NCI-H1417 treated with DMSO at 0.1 percent for 48 hours (cell line): ENCODE measurements around the gene PAX3.

Experiments used
- DNase-seq: peaks from one replicate; lab custom pipeline; 2025; lab: John Stamatoyannopoulos, UW

The PAX3 gene

DNA sequence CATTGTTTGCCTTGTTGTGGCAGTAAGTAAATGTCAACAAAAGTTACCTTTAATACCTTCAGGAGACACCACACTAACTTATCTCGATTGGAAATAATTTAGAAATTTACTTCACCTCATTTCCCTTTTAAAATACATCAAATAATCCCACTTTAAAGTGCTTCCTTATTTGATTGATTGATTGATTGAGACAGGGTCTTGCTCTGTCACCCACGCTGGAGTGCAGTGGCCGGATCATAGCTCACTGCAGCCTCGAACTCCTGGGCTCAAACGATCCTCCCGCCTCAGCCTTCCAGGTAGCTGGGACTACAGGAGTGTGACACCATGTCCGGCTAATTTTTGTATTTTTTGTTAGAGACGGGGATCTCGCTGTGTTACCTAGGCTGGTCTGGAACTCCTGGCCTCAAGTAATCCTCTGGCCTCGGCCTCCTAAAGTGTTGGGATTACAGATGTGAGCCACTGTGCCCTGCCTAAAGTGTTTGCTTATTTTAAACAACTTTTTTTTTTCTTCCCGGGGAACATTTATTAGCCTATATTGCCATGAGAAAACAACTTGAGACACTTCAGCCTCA is 12.0 kb upstream of the PAX3 start:
- DNase-seq: no peak

DNA sequence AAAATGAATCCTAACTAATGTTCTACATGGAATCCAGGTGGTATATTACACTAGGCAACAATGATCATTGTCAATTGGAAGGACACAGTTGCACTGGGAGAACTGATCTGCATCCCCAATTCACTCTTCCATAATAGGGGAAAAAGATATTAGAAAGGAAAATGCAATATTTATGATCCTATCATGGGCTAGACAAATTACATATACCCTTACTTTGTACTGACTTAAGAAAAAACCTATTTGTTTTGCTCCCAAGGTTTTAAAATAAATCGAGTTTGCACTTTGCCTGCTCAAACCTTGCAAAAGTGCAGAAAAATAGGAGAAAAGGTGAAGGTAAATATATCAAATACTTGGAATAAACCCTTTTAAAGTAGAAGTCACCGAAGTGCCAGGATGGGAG is 11.0 kb upstream of the PAX3 start:
- no peak for DNase-seq

GRCh38 chr2:222309361-222309760 is 10.6 kb upstream of the PAX3 start:
- no peak for DNase-seq

- no peak for DNase-seq
These were observed 9.4 kb upstream of the PAX3 start for GRCh38 chr2:222307978-222308730.

DNA sequence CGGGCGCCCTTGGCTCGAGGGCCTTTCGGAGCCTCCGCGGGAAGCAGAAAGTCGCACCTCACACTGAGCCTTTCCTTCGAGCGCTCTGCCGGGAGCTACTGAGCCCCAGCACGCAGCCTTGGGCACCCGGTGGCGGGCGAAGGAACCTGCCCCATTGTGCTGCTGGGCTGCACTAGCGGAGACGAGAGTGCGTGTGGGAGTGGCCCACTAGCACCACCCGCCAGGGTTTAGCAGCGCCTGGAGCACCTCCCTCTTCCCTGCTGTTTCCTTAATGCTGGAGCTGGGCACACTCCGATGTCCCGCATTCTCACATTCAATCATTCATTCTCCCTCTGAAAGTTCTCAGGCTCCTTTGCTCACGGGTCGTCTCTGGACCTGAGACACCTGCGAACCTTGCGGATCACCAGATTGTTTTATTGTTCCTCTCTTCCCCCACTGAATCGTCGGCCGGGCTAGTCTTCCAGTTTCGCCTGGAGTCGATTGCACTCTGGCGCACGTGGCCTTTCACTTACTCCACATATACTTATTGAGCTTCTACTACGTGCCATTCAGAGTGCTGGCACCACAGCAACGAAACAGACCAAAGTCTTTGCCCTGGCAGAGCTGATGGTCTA is 8.5 kb upstream of the PAX3 start:
- DNase-seq: no peak

DNA sequence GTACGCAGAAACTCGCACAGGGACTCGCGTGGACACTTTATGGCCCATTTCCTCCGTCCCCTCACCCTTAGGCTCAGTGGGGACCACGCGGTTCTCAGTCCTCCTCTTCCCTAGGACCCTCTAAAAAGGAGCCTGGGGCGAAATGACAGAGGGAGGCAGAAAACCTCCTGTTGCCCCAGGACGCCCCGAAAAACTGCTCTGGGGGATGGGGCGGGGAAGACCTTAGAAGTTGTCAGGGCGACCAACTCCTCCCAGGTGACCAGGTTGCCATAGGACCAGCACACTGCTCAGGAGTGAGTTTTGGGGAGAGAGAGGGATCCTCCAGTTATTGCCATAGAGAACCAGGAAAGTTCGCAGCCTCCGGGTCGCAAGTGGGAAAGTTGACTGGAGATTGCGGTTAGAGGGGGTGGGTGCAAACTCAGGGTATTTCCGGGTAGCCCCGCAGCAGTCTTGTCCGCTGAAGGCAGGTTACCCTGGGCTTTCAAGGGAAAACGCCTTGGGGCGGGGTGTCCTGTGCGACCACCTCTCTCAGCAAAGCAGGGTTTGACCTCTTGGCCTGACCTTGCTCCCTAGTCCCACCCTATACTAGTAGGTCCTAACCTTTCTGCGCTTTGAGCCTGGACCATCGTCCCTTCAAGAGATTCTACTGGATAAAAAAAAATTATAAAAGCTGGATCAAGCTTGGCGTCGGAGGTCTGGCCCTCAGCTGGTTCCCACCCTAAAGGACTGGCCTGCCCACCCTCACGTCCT is 7.8 kb upstream of the PAX3 start:
- no peak for DNase-seq

GRCh38 chr2:222305516-222306392 is 7.0 kb upstream of the PAX3 start:
- no peak for DNase-seq

DNA sequence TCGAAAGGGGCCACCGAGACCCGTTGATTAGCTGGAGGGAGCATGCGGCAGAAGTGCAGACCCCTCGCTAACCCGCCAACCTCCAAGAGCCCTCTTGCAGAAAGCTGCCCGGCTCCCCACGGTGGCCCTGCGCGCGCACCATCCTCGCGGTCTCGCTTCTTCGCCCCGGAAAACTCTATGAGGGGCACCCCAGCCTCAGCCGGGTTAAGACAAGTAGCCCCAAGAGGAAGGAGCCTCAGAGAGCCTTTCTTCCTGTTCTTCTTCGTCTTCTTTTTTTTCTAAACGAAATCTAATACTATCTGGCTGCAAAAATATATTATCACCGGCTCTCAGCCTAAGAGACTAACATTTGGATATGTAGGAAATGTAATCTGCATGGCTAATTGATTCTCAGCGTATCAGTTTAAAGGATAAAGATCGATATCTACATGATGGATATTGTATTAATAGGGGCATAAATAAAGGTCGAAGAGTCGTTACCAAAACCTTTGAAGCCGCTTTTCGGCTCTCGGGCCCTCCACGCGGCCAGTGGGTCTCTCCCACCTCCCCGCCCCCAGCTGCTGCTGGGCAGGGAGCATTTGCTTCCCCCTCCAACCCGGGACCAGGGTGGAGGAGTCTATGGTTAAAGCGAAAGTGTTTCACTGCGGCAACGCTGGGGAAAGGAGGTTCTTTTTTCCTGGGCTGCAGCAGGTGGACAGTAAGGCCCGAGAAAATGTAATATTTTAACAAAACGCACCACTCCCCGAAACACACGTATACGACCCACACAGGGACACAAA is 6.1 kb upstream of the PAX3 start:
- no peak for DNase-seq

- no peak for DNase-seq
These were observed 5.3 kb upstream of the PAX3 start for GRCh38 chr2:222303828-222304736.

GRCh38 chr2:222303045-222303827 is 4.4 kb upstream of the PAX3 start:
- no peak for DNase-seq

- no peak for DNase-seq
These were observed 3.6 kb upstream of the PAX3 start for GRCh38 chr2:222302178-222303018.

DNA sequence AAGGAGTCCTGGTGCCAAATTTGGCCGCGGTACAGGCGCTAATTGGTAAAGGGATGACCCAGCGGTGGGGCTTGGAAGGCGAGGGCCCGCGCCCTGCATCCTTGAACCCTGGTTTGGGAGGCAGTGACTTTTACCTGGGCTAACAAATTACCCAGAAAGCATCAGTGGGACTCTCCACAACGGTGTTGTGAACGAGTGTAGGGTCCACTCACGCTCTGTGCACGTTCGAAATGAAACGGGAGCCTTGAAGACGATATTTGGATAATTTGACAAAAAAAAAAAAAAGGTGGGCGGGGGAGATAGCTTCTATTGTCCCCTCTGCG is 3.0 kb upstream of the PAX3 start:
- no peak for DNase-seq

GRCh38 chr2:222301053-222301795 is 2.4 kb upstream of the PAX3 start:
- no peak for DNase-seq

DNA sequence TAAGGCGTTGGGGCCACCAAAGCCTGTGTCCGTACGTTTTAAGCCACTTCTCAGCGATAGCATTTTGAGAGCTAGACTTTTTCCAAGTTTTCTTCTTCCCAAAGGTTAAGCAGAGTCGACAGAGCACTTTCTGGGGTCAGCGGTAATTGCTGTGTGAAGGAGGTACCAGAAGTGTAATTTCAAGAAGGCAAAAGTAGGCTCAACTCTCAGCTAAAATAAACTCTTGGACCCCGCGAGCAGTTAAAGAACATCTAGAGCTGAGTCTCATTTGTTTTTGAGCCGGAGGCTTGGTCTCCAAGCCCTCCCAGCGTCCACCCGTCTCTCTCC is 1.9 kb upstream of the PAX3 start:
- DNase-seq: no peak

- DNase-seq: no peak
These were observed 1.3 kb upstream of the PAX3 start for GRCh38 chr2:222299906-222300725.

- no peak for DNase-seq
These were observed 842 bp downstream of the PAX3 start for GRCh38 chr2:222298001-222298310.

DNA sequence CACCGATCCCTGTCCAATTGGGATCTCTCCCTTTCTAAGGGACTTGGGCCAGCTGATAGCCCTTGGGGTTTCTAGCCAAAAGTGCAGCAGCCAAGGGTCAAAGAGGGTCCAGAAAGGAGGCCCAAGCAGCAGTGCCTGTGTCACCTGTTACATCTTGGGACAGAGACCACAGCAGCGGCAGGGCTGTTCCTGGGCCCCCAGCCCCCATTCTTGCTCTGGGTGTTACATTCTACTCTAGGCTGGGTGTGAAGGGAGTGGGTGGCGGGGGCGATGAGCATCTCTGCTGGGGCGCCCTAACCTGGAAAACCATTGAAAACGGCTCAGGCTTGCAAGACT is 1.2 kb downstream of the PAX3 start:
- no peak for DNase-seq
